Activated T-cell treated with anti-CD3 and anti-CD28 coated beads, Interleukin-2, amount 50 U/mL, for 48 hours (primary cell): Measurements from ENCODE around the gene ELMO3.
A peak's percentile ranks its signal among the peaks of the same experiment; 100 is the strongest.

Experiments used
- DNase-seq, 2 experiments: peaks; one replicate each; pipeline ENCODE4 v3.0.0-alpha.2; 2020

ELMO3 gene

DNA sequence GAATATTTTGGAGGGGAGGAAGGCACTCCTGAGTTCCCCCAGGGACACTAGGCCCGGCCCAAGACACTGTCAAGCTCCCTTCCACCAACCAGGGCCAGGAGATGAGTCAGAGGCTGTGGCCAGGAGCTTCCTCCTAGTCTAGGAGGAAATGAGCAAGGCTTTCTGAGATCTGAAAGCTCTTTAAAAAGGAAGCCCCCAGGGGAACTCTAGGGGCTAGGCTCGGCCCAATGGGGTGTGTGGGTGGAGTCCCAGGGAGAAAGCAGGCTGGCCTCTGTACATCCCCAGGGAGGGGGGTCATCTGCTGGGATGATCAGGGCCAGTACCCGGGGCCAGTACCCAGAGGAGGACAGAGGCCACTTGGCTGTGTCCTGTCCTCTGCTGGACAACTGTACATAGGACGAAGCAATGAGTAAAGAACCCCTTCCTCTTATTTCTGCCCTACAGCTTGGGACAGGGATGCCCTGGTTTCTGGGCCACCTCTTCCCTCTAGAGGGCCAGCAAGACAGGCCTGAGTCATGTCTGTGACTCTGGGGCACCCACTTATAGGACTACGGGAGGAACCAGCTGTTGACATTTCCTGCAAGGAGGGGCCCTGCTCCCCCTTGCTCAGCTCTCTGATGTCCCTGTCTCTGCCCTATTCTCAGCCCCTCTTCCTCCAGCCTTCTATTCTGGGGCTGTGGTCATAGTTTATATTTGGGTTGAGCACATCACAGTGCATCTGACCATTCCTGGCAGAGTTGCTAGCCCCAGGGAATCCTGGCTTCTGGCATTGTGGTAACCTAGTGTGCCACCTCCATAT is 45.7 kb downstream of the ELMO3 start:
- peak; percentile 84 to 86 for DNase-seq

DNA sequence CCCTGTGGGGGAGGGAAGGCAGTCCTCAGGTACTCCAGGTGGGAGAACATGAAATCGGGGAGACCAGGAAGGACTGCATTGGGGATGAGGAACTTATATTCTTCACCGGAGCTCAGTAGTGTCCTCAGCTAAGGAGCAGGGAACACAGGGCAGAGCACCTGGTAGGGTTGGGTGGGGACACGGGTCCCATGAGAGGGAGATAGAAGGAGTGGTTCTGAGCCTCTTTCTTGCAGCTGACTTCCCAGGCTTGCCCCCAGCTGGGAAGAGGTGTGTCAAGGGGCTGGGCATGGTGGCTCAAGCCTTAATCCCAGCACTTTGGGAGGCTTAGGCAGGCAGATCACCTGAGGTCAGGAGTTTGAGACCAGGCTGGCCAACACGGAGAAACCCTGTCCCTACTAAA is 46.3 kb downstream of the ELMO3 start:
- DNase-seq: no peak

DNA sequence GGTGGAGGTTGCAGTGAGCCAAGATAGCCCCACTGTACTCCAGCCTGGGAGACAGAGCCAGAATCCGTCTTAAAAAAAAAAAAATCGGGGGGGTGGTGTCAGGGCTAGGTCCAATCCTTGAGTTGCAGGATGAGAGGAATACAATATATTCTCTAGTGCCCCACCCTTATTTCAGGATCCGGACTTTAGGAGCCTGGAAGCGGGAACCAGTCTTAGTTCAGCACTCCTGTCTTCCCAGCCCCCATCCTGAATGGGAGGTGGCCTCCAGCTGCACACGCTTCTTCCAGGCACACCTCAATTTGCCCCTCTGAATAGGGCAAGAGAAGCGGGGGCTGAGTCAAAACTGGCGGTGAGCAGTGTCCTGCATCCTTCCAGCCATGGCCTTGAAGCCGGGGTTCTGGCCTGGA is 46.7 kb downstream of the ELMO3 start:
- DNase-seq: no peak

DNA sequence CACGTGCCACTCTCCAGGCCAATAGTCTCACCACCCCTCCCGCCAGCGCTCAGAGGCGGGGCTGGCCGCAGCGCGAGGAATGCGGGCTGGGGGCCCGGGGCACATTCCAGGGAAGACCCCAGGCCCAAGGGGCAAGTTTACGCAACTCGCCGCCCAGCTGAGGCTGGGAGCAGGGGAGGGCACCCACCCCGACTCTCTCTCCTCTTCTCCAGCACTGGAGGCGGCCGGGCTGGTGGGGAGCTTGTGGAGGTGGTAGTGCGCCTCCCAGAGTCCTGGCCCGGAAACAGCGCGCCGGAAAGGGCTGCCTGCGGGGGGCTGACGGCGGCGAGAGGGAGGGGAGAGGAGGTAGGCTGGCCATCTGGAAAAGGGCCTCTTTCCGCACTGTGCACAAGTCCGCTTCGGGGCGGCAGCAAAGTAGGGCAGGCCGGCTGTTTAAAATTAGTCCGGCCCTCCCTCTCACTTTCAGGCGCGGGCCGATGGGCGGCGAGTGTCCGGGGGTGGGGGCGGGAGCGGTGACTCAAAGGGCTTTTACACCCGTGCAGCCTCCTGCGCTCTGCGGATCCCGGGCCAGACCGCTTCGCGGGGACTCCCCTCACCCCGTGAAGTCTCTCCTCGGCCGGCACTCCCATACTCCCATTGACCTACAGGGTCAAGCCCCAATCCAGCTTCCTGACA is 47.3 kb downstream of the ELMO3 start:
- peak; percentile 73 to 78 for DNase-seq

DNA sequence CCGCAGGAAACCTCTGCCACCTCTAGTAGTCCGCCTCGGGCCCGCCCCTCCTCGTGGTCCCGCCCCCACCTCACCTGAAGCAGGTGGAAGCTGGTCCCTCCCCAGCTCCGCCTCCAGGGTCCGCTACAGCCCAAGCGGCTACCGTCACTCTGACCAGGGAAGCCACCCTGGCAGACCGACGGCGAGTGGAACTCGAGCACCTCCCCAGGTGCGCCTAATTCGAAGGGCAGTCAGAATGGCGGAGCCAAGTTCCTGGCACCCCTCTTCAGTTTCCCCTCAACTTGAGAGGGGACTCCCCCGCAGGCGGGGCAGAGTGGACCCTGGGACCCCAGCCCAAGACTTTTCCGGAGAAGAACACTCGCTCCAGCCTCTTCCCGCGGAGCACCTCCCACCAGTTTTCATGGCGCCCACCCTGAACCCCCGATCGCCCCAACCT is 47.8 kb downstream of the ELMO3 start:
- DNase-seq: no peak

DNA sequence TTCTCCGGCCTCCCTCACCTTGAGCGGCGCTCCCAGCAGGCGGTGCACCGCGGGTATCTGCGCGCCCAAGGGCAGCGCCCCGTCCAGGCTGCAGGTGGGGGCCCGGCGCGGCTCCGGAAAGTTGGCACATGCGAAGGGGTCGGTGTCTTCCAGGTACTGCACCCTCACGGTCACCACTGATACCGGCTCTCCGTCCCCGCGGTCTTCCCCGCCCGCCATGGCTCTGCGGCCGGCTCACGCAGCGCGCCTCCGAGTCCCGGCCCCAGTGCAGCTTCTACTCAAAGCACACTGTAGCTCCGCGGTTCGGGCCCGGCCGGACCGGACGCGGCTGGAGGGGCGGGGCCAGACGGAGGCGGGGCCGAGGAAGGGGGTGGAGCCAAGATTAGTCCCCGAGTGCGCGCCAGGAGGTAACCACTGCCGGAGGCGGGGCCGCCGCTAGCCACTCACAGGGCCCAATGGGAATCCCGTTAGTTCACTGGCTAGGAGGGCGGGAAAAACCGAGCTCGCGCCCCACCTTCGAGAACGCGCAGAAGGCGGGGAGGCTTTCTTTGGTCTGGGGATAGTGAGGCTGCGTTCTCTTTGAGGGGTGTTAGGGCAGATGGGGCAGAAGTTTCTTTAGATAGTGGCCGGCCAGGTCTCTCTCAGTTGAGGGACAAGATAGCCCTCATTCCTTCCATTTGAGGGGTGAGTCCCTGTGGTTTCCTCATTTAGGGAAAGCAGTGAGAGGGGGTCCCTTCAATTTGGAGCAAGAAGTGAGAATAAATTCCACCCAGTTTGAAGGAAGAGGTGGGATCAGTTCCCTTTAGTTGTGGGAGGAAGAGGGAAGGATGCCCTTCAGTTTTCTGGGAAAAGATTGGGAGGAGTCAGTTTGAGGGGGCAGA is 48.5 kb downstream of the ELMO3 start, which contains the start of gene FHOD1:
TSS of gene FHOD1 (minus strand) at position 290 of the 881 bp plus-strand sequence. CDS start at position 219, 71 bp downstream.
- DNase-seq: peak; percentile 99 to 100

DNA sequence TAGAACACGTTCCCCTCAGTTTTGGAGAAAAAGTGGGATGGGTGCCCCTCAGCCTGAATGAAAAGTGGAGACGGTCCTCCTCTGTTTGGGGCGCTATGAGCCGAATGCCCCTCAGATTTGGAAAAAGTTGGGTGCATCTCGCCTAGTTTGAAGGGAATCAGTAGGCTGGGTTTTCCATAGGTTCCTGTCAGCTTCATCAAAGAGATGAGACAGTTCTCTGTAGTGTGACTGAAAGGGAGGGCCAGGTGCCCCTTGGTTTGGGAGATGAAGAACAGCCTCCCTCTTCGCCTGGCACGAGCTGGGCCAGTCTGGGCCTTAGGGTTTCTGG is 49.1 kb downstream of the ELMO3 start:
- DNase-seq: no peak

DNA sequence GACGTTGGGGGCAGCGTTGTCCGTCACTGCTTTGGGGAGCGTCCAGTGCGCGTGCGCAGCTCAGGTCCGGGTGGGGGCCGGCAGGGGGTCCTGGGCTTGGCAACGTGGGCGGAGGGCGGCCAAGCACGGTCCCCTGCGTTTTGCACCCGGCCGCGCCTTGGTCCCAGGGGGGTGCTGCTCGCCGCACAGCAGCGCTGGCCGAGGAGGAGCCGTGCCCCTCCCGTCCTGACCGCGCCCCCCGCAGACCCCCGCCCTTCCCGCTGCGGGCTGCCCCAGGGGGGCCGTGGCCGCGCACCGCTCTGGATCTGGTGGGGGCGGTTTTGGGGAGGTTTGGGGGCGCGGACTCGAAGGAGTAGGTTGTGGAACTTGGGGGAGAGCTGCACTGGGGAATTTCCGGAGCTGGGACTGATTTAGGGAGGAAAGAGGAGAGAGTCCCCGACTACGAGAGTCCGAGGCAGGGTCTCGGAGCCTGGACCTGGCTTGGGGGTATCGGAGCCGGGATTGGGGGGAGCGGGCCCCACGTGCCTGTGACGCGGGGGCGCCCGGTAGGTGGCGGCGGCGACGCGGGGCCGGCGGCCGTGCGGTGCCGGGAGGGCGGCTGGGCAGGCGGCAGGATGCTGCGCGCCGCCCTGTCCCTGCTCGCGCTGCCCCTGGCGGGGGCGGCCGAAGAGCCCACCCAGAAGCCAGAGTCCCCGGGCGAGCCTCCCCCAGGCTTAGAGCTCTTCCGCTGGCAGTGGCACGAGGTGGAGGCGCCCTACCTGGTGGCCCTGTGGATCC is 49.7 kb downstream of the ELMO3 start, which contains the start of gene SLC9A5:
TSS of gene SLC9A5 (plus strand) at position 579 of the 777 bp plus-strand sequence. CDS start at position 615, 36 bp downstream.
- DNase-seq: peak; percentile 52 to 62

DNA sequence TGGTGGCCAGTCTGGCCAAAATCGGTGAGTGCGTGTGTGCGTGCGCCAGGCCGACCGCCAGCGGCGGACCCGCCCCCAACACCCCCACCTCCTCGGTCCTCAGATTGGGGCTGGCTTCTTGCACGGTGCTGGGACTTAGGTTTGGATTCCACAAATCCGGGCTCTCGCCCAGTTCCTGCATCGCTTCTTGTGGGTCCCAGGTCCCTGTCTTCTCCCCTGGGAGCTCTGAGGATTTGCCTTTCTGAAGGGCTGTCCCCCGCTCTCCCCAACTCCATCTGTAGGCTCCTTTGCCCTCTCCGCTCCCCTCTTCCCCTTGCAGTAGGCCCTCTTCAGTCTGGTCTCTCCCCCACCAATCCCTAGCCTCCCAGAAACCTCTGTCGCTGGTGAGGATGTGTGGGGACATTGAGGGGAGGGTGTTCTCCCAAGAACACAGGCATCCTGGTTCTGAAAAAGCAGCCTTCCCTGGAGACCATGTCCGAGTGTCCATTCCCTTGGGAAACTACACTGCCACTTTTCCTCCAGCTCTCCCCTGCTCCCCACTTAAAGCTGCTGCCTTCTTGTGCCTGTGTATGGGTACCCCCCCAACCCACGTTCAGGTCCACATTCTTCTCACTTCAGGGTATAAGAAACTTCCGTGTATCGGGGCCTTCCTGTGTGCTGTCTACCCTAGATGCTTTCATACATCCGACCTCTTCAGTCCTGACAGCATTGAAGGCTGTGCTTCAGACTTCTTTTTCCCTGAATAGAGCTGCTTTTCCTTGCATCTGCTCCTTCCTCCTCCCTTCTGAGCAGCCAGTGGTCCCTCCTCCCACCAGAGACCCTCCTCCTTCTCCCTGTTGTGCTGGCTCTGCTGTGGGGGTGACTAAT is 50.5 kb downstream of the ELMO3 start:
- DNase-seq: peak in 1 of 2 experiments; percentile 39

DNA sequence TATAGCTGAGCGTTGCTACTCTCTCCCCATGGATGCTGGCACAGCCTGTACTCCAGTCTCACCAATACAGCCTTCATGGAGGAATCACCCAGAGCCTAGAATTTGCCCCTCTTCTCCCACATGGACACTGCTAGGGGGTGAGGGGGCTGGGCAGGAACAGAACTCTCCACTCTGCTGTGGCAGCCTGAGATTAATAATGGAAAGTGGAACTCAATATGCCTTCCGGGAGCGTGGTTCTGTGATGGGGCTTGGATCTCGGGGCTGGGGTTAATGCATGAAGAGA is 51.1 kb downstream of the ELMO3 start:
- DNase-seq: no peak

DNA sequence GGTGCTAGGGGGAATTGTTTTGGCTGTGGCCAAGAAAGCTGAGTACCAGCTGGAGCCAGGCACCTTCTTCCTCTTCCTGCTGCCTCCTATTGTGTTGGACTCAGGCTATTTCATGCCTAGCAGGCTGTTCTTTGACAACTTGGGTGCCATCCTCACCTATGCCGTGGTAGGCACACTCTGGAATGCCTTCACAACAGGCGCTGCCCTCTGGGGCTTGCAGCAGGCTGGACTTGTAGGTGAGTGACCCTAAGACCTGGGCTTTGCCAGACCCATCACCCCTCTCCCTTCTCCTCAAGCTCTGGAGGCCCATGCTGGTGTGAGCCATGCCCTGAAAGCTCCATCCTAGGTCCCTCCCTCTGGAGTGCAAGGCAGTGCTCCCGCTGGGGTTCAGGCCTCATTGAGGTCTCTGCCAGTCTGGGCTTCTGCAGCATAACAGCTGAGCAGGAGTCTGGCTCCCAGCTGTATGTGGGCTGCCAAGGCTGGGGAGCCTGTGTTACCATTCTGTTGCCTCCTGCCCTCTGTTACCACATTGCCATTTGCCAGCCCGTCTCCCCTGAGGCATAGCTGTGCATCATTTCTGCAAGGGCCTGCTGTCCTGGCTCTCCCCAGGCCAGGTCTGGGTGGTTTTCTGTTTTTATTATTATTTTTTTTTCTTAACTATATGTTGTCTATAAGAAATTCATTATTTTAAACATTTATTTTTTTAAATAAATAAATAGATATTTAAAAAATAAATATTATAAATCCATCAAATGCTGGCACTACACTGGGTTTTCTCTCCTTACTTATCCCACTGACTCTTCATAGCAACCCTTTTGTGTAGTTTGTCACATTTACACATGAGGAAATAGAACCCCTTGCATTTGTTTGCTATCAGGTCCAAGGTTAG is 53.9 kb downstream of the ELMO3 start:
- DNase-seq: no peak
